SK-N-SH (cell line): ENCODE data around the gene ZNF74. TPM values are rescaled to one million over a fixed set of nuclear protein-coding genes. Genes with fewer than 3 reads are reported as not detected.
"Not testable (repeated sequence)": the region's sequence is repeated elsewhere in the genome, so short reads cannot be mapped to it uniquely, and the experiment has no call there.

Experiments
- CTCF ChIA-PET: fragments of 300-600, 350-600 bp; formaldehyde crosslinking; extraction: SDS; loops from one replicate; lab custom pipeline; 2021; lab: Yijun Ruan, JAX
- POLR2A ChIA-PET: fragments of 350-600 bp; sonication (Branson Sonifier 250); formaldehyde crosslinking; extraction: SDS; loops from one replicate; lab custom pipeline; 2020; ENCODE audit warnings: antibody characterized with exemption, inconsistent platforms; lab: Yijun Ruan, JAX
- DNase-seq: peaks from one replicate; pipeline ENCODE4 v3.0.0; 2012
- H2AFZ ChIP-seq: fragments of 200-600 bp; sonication (generic); 2 replicates; pipeline ENCODE4 v1.8.1; 2016; ENCODE audit warnings: antibody characterized with exemption, mild to moderate bottlenecking, low read depth
- H3F3A ChIP-seq: fragments of 200-600 bp; sonication (generic); replicated peaks from 2 replicates; pipeline ENCODE3; 2016; ENCODE audit warnings: antibody characterized with exemption, mild to moderate bottlenecking; ENCODE audit not compliant: insufficient read depth
- H3K27ac ChIP-seq, 2 experiments: fragments of 200-500 bp in 1 of 2; fragments of 200-600 bp in 1 of 2; sonication (Bioruptor generic) in 1 of 2; sonication (generic), shearing (Covaris generic) in 1 of 2; 2 replicates each; pipeline versions ENCODE4 v1.5.1 to v1.6.1; 2014 to 2016; ENCODE audit warnings: low read depth in 2 of 2, inconsistent platforms in 1 of 2, low read length in 1 of 2, mild to moderate bottlenecking in 1 of 2, mixed read lengths in 1 of 2
- H3K27me3 ChIP-seq: fragments of 200-600 bp; sonication (generic), shearing (Covaris generic); 2 replicates; pipeline ENCODE4 v1.6.1; 2016; ENCODE audit warnings: mixed run types; ENCODE audit not compliant: insufficient read depth
- H3K36me3 ChIP-seq, 2 experiments: fragments of 200-500 bp in 1 of 2; fragments of 200-600 bp in 1 of 2; sonication (Bioruptor generic) in 1 of 2; sonication (generic) in 1 of 2; replicated peaks in 1 of 2; 2 replicates each; pipeline versions ENCODE3 to v1.5.1; 2014 to 2016; ENCODE audit warnings: low read length in 1 of 2, mild to moderate bottlenecking in 1 of 2; ENCODE audit not compliant: insufficient read depth in 2 of 2, control insufficient read depth in 1 of 2
- H3K4me1 ChIP-seq, 2 experiments: fragments of 200-500 bp in 1 of 2; fragments of 200-600 bp in 1 of 2; sonication (Bioruptor generic) in 1 of 2; sonication (generic), shearing (Covaris generic) in 1 of 2; 2 replicates each; pipeline versions ENCODE4 v1.5.1 to v1.6.1; 2014 to 2016; ENCODE audit warnings: low read depth in 1 of 2, low read length in 1 of 2, mixed run types in 1 of 2; ENCODE audit not compliant: insufficient read depth in 2 of 2, control insufficient read depth in 1 of 2
- H3K4me2 ChIP-seq: fragments of 200-600 bp; sonication (generic), shearing (Covaris generic); 2 replicates; pipeline ENCODE4 v1.6.1; 2017; ENCODE audit warnings: mixed run types
- H3K4me3 ChIP-seq, 2 experiments: fragments of 200-500 bp in 1 of 2; fragments of 200-600 bp in 1 of 2; sonication (Bioruptor generic) in 1 of 2; sonication (generic), shearing (Covaris generic) in 1 of 2; 2 replicates each; pipeline versions ENCODE4 v1.5.1 to v1.8.1; 2014 to 2016; ENCODE audit warnings: low read depth in 2 of 2, inconsistent platforms in 1 of 2, low read length in 1 of 2, mild to moderate bottlenecking in 1 of 2, mixed read lengths in 1 of 2, moderate library complexity in 1 of 2
- H3K79me2 ChIP-seq: fragments of 200-600 bp; sonication (generic); 2 replicates; pipeline ENCODE4 v1.8.1; 2017; ENCODE audit warnings: mild to moderate bottlenecking; ENCODE audit not compliant: insufficient read depth
- H3K9ac ChIP-seq: fragments of 200-600 bp; sonication (generic); 2 replicates; pipeline ENCODE4 v1.6.1; 2017; ENCODE audit warnings: mixed run types
- H3K9me2 ChIP-seq: fragments of 200-600 bp; sonication (generic); 2 replicates; pipeline ENCODE4 v1.6.1; 2017; ENCODE audit warnings: mixed run types
- H3K9me3 ChIP-seq: fragments of 200-600 bp; sonication (generic); 2 replicates; pipeline ENCODE4 v1.6.1; 2017; ENCODE audit warnings: mixed run types, mild to moderate bottlenecking, moderate library complexity
- H4K20me1 ChIP-seq: fragments of 200-600 bp; sonication (generic); 2 replicates; pipeline ENCODE4 v1.6.1; 2017; ENCODE audit warnings: mild to moderate bottlenecking, mixed run types; ENCODE audit not compliant: insufficient read depth
- WGBS: methylation state at CpG from one replicate; pipeline ENCODE4 v1.1.6; 2017; ENCODE audit warnings: low lambda C conversion rate; 5-methylcytosine and 5-hydroxymethylcytosine counted together
- polyA plus RNA-seq, 3 experiments: library from polyadenylated mRNA; depleted of rRNA; stranded (reverse); fragments of >200 nt; gene quantifications; 2 replicates each; pipeline ENCODE4 v1.2.3, GENCODE V29; 2012

The ZNF74 gene
- polyA plus RNA-seq, 1 of the 3 experiments (the other 2 are of a cell fraction): 8.0 TPM

- DNase-seq, H3K27ac ChIP-seq, H3K27me3 ChIP-seq, H3K36me3 ChIP-seq, H3K9ac ChIP-seq, H3K9me3 ChIP-seq, H2AFZ ChIP-seq, POLR2A ChIA-PET, H3K4me2 ChIP-seq, H3K9me2 ChIP-seq, H3F3A ChIP-seq, H4K20me1 ChIP-seq, H3K4me3 ChIP-seq, H3K4me1 ChIP-seq, H3K79me2 ChIP-seq, CTCF ChIA-PET: not testable (repeated sequence)
- 56% methylated on average over 6 of the region's 9 CpGs for WGBS
Observed at GRCh38 chr22:20368875-20369274, 25.1 kb upstream of the ZNF74 start.

- H3K27me3 ChIP-seq, H3F3A ChIP-seq, POLR2A ChIA-PET, H3K9me3 ChIP-seq, H3K27ac ChIP-seq, H3K4me3 ChIP-seq, H3K36me3 ChIP-seq, H3K79me2 ChIP-seq, H3K9me2 ChIP-seq, H3K4me2 ChIP-seq, H2AFZ ChIP-seq, CTCF ChIA-PET, DNase-seq, H3K4me1 ChIP-seq, H3K9ac ChIP-seq, H4K20me1 ChIP-seq: not testable (repeated sequence)
- WGBS: 83% methylated on average over 1 of the region's 6 CpGs
Observed at GRCh38 chr22:20371687-20372086, 22.3 kb upstream of the ZNF74 start.

GRCh38 chr22:20372406-20372854, 21.5 kb upstream of the ZNF74 start:
- H3K4me2 ChIP-seq, H3K27me3 ChIP-seq, H3F3A ChIP-seq, DNase-seq, H3K79me2 ChIP-seq, H3K4me1 ChIP-seq, H3K9me2 ChIP-seq, H3K9ac ChIP-seq, H3K27ac ChIP-seq, H3K4me3 ChIP-seq, H3K36me3 ChIP-seq, H3K9me3 ChIP-seq, H4K20me1 ChIP-seq, CTCF ChIA-PET, POLR2A ChIA-PET, H2AFZ ChIP-seq: not testable (repeated sequence)
- WGBS: 67% methylated on average over 5 of the region's 8 CpGs

- H3K27me3 ChIP-seq, H3K9me3 ChIP-seq, H4K20me1 ChIP-seq, H2AFZ ChIP-seq, H3K4me2 ChIP-seq, H3K27ac ChIP-seq, H3K4me3 ChIP-seq, H3K9me2 ChIP-seq, H3K4me1 ChIP-seq, CTCF ChIA-PET, POLR2A ChIA-PET, H3K79me2 ChIP-seq, H3K36me3 ChIP-seq, H3F3A ChIP-seq, H3K9ac ChIP-seq, DNase-seq: not testable (repeated sequence)
- WGBS: 62% methylated on average over 5 of the region's 6 CpGs
Observed at GRCh38 chr22:20373195-20373706, 20.7 kb upstream of the ZNF74 start.

GRCh38 chr22:20374130-20374529, 19.8 kb upstream of the ZNF74 start:
- H4K20me1 ChIP-seq, H3K27me3 ChIP-seq, H3K4me2 ChIP-seq, H3K27ac ChIP-seq, H2AFZ ChIP-seq, H3K9me2 ChIP-seq, CTCF ChIA-PET, H3K9me3 ChIP-seq, H3K79me2 ChIP-seq, H3F3A ChIP-seq, H3K36me3 ChIP-seq, H3K4me1 ChIP-seq, H3K9ac ChIP-seq, H3K4me3 ChIP-seq, DNase-seq, POLR2A ChIA-PET: not testable (repeated sequence)
- WGBS: 70% methylated on average over 1 of the region's 2 CpGs

GRCh38 chr22:20376281-20376680, 17.7 kb upstream of the ZNF74 start:
- CTCF ChIA-PET, H3F3A ChIP-seq, H4K20me1 ChIP-seq, DNase-seq, H3K9me3 ChIP-seq, H3K4me3 ChIP-seq, H3K27me3 ChIP-seq, H3K27ac ChIP-seq, H3K4me2 ChIP-seq, H3K9me2 ChIP-seq, H3K36me3 ChIP-seq, H2AFZ ChIP-seq, POLR2A ChIA-PET, H3K79me2 ChIP-seq, H3K9ac ChIP-seq, H3K4me1 ChIP-seq: not testable (repeated sequence)
- 70% methylated on average over 8 of the region's 8 CpGs for WGBS

- H3K9ac ChIP-seq, H3K27ac ChIP-seq, H3K9me3 ChIP-seq, H3K9me2 ChIP-seq, H2AFZ ChIP-seq, H3K79me2 ChIP-seq, H3K4me2 ChIP-seq, DNase-seq, H3K4me1 ChIP-seq, H3K27me3 ChIP-seq, H4K20me1 ChIP-seq, H3K4me3 ChIP-seq, CTCF ChIA-PET, H3K36me3 ChIP-seq, H3F3A ChIP-seq, POLR2A ChIA-PET: not testable (repeated sequence)
- WGBS: 88% methylated on average over 11 of the region's 11 CpGs
Observed at GRCh38 chr22:20376983-20377382, 17.0 kb upstream of the ZNF74 start.
